ENCODE data around the gene APOC3. TPM values are rescaled to one million over a fixed set of nuclear protein-coding genes. Genes with fewer than 3 reads are reported as not detected.
"Not testable (repeated sequence)": the region's sequence is repeated elsewhere in the genome, so short reads cannot be mapped to it uniquely, and the experiment has no call there.

Gene APOC3
- total and polyA plus RNA-seq, 2 of the 4 experiments (the other 2 are of a cell fraction), result not detected

GRCh38 chr11:116800610-116801009 lies 29.1 kb upstream of the APOC3 start:
- no TSS peak for BruUV-seq (replicated peaks)
- POLR2A ChIA-PET (ENCODE audit: unreplicated experiment), result interaction anchor here (0.7 kb wide), 1 partner anchor 1500 kb away, joined by 3 read pairs; no protein-coding TSS in a partner anchor
- in situ Hi-C loops (cut with MboI; ENCODE audit: low sequenced_read_pairs), result no loop called here

GRCh38 chr11:116801662-116802061 lies 28.0 kb upstream of the APOC3 start:
- H3K79me1 ChIP-seq (ENCODE audit: low read depth in 1 of 2, low read length in 2 of 2); H4K8ac ChIP-seq (ENCODE audit: low read depth in 2 of 2, low read length in 2 of 2); H3K14ac ChIP-seq (replicated peaks; ENCODE audit: low read depth, low read length); H3K56ac ChIP-seq (ENCODE audit: extremely low read depth, insufficient read depth, low read length); H2BK20ac ChIP-seq (ENCODE audit: low read depth, low read length); H3K9me3 ChIP-seq (ENCODE audit: control insufficient read depth, insufficient read depth, low read length); H3K23ac ChIP-seq (ENCODE audit: low read depth, low read length); H2BK15ac ChIP-seq (ENCODE audit: low read depth, low read length); H4K91ac ChIP-seq (ENCODE audit: insufficient read depth, low read depth, low read length); H3K9me1 ChIP-seq (ENCODE audit: insufficient read depth, low read length); H2AK5ac ChIP-seq (ENCODE audit: low read depth, low read length); H2BK120ac ChIP-seq (ENCODE audit: low read depth, low read length); H3K27ac ChIP-seq (ENCODE audit: insufficient read depth, low read length); H3K18ac ChIP-seq (ENCODE audit: low read depth, low read length); ATAC-seq (ENCODE audit: low read depth); H3K4ac ChIP-seq (ENCODE audit: low read depth, low read length); H2AFZ ChIP-seq (replicated peaks; ENCODE audit: low read length, poor library complexity); H3K9ac ChIP-seq (ENCODE audit: low read depth, low read length); H4K5ac ChIP-seq (ENCODE audit: low read depth, low read length); POLR2A ChIA-PET (ENCODE audit: unreplicated experiment); H2AK9ac ChIP-seq (replicated peaks; ENCODE audit: low read depth, low read length, poor library complexity); intact Hi-C loops (cut with micrococcal nuclease); dilution Hi-C loops (cut with HindIII; ENCODE audit: low sequenced_read_pairs, unreplicated experiment); H2BK5ac ChIP-seq (ENCODE audit: low read depth, low read length, poor library complexity, severe bottlenecking); BruUV-seq (replicated peaks); CTCF ChIA-PET; H3K4me1 ChIP-seq (ENCODE audit: control insufficient read depth, insufficient read depth, low read length); H3K36me3 ChIP-seq (ENCODE audit: control insufficient read depth, insufficient read depth, low read length); H3K4me3 ChIP-seq (ENCODE audit: insufficient read depth, low read depth, low read length); in situ Hi-C loops (cut with MboI; ENCODE audit: low sequenced_read_pairs); H4K20me1 ChIP-seq (ENCODE audit: insufficient read depth, low read length); H3K4me2 ChIP-seq (ENCODE audit: low read depth, low read length); DNase-seq: not testable (repeated sequence)
- peaks cover 13% of the 10 kb centered on the region for H3K27me3 ChIP-seq (ENCODE audit: control insufficient read depth, insufficient read depth, low read length)

More at GRCh38 chr11:116800610-116801009, 29.1 kb upstream of the APOC3 start:
- no peak overlapping the region for H2BK15ac ChIP-seq (ENCODE audit: low read depth, low read length)
- H3K27ac ChIP-seq (ENCODE audit: insufficient read depth, low read length), result no peak overlapping the region
- H2AK9ac ChIP-seq (replicated peaks; ENCODE audit: low read depth, low read length, poor library complexity), result no peak overlapping the region
- no peaks in the 10 kb centered on the region for H3K36me3 ChIP-seq (ENCODE audit: control insufficient read depth, insufficient read depth, low read length)
- intact Hi-C loops (cut with micrococcal nuclease) (no loop called here), dilution Hi-C loops (cut with HindIII; ENCODE audit: low sequenced_read_pairs, unreplicated experiment) (no loop called here)
- no peak overlapping the region for H2AFZ ChIP-seq (replicated peaks; ENCODE audit: low read length, poor library complexity)
- no peak overlapping the region for H3K4me3 ChIP-seq (ENCODE audit: insufficient read depth, low read depth, low read length)
- no peaks in the 10 kb centered on the region for H3K9me1 ChIP-seq (ENCODE audit: insufficient read depth, low read length)
- no peak for DNase-seq
- H4K20me1 ChIP-seq (ENCODE audit: insufficient read depth, low read length), result no peaks in the 10 kb centered on the region
- H3K9me3 ChIP-seq (ENCODE audit: control insufficient read depth, insufficient read depth, low read length), result no peaks in the 10 kb centered on the region
- TF ChIP-seq NFE2L2 (IDR thresholded peaks at IDR 0.05; ENCODE audit: low read depth, low read length) (peak; percentile 80), MAZ (IDR thresholded peaks at IDR 0.05; ENCODE audit: borderline replicate concordance, low read depth, low read length) (no peak)
- no peak overlapping the region for H2AK5ac ChIP-seq (ENCODE audit: low read depth, low read length)
- ATAC-seq (ENCODE audit: low read depth), result no peak
- no peak overlapping the region for H2BK20ac ChIP-seq (ENCODE audit: low read depth, low read length)
- no peak overlapping the region for H3K23ac ChIP-seq (ENCODE audit: low read depth, low read length)
- no peak overlapping the region for H3K4me2 ChIP-seq (ENCODE audit: low read depth, low read length)
- no peak overlapping the region for H4K8ac ChIP-seq (ENCODE audit: low read depth in 2 of 2, low read length in 2 of 2)
- H3K4ac ChIP-seq (ENCODE audit: low read depth, low read length), result no peak overlapping the region
- CTCF ChIA-PET, result interaction anchor here (1.4 kb wide), 1 partner anchor 9 kb away, joined by 3 read pairs; the partner anchor contains the start of gene APOA5
- H4K91ac ChIP-seq (ENCODE audit: insufficient read depth, low read depth, low read length), result no peak overlapping the region
- H2BK5ac ChIP-seq (ENCODE audit: low read depth, low read length, poor library complexity, severe bottlenecking), result no peak overlapping the region
- no peaks in the 10 kb centered on the region for H3K4me1 ChIP-seq (ENCODE audit: control insufficient read depth, insufficient read depth, low read length)
- no peaks in the 10 kb centered on the region for H3K79me1 ChIP-seq (ENCODE audit: low read depth in 1 of 2, low read length in 2 of 2)
- H4K5ac ChIP-seq (ENCODE audit: low read depth, low read length), result no peak overlapping the region
- H3K14ac ChIP-seq (replicated peaks; ENCODE audit: low read depth, low read length), result no peak overlapping the region
- H2BK120ac ChIP-seq (ENCODE audit: low read depth, low read length), result no peak overlapping the region
- no CpG with 5 or more reads among the region's 2 CpGs for WGBS, 2 experiments (ENCODE audit: extremely low coverage in 2 of 2, insufficient read length in 1 of 2)
- no peak overlapping the region for H3K9ac ChIP-seq (ENCODE audit: low read depth, low read length)
- no peak overlapping the region for H3K56ac ChIP-seq (ENCODE audit: extremely low read depth, insufficient read depth, low read length)
- H3K18ac ChIP-seq (ENCODE audit: low read depth, low read length), result no peak overlapping the region
- H3K27me3 ChIP-seq (ENCODE audit: control insufficient read depth, insufficient read depth, low read length), result peaks cover 13% of the 10 kb centered on the region
